K562 (cell line): Measurements from ENCODE around the gene SEMA3F. TPM values are rescaled to one million over a fixed set of nuclear protein-coding genes. Genes with fewer than 3 reads are reported as not detected.

Experiments used
- ATAC-seq: fragments of 200-7000 bp; cut with Tn5 transposase; 3 replicates; pipeline ENCODE4 v1.9.1; 2020; ENCODE audit warnings: moderate library complexity
- BruUV-seq: library from RNA; stranded (reverse); fragments of 400-500 nt; replicated peaks from 2 replicates; lab custom pipeline; 2021; lab: Mats Ljungman, UMichigan
- CTCF ChIA-PET: fragments of 300-600 bp; formaldehyde crosslinking; extraction: SDS; loops from one replicate; lab custom pipeline; 2021; ENCODE audit warnings: low intra/inter-chr PET ratio; lab: Yijun Ruan, JAX
- POLR2A ChIA-PET: fragments of 300-600, 350-650 bp; sonication (Branson Sonifier 250); formaldehyde crosslinking; extraction: SDS; loops from one replicate; lab custom pipeline; 2021; ENCODE audit warnings: antibody characterized with exemption, inconsistent platforms; lab: Yijun Ruan, JAX
- DNase-seq, 4 experiments: peaks; one replicate each; pipeline versions ENCODE4 v3.0.0 to v3.0.0-alpha.2; 2011 to 2018; ENCODE audit warnings: low spot score in 3 of 4, mixed read lengths in 3 of 4; ENCODE audit errors: extremely low read depth in 1 of 4
- FAIRE-seq: peaks from 2 replicates; lab custom pipeline; 2011; peaks lifted over from hg19 to GRCh38; lab: Jason Lieb, UNC
- H2AFZ ChIP-seq: 2 replicates; pipeline ENCODE4 v1.6.0; 2011; ENCODE audit warnings: low read depth, low read length, control low read depth, inconsistent platforms
- H3K27ac ChIP-seq: fragments of 200-600 bp; 3 replicates; pipeline ENCODE4 v1.8.0; 2011; ENCODE audit warnings: low read depth, mild to moderate bottlenecking, control low read depth, inconsistent platforms, low read length, moderate library complexity, mixed read lengths; ENCODE audit errors: extremely low read depth
- H3K27me3 ChIP-seq, 2 experiments: fragments of 300-600 bp in 1 of 2; 2 replicates in 1 of 2; 3 replicates in 1 of 2; pipeline versions ENCODE4 v1.6.0 to v1.8.0; 2011; ENCODE audit warnings: inconsistent platforms in 2 of 2, low read length in 2 of 2, mild to moderate bottlenecking in 1 of 2, mixed read lengths in 1 of 2, moderate library complexity in 1 of 2; ENCODE audit not compliant: control insufficient read depth in 2 of 2, insufficient read depth in 2 of 2
- H3K36me3 ChIP-seq: fragments of 300-600 bp; 3 replicates; pipeline ENCODE4 v1.8.0; 2011; ENCODE audit warnings: mild to moderate bottlenecking, low read length, inconsistent platforms; ENCODE audit not compliant: control insufficient read depth, insufficient read depth
- H3K4me1 ChIP-seq, 2 experiments: fragments of 200-600 bp in 1 of 2; replicated peaks in 1 of 2; 2 replicates in 1 of 2; 3 replicates in 1 of 2; pipeline versions ENCODE4 v1.5.1 to v1.8.0; 2011; ENCODE audit warnings: inconsistent platforms in 2 of 2, low read length in 2 of 2, mild to moderate bottlenecking in 1 of 2, mixed read lengths in 1 of 2, moderate library complexity in 1 of 2; ENCODE audit not compliant: control insufficient read depth in 2 of 2, insufficient read depth in 2 of 2
- H3K4me2 ChIP-seq: 2 replicates; pipeline ENCODE4 v1.6.1; 2011; ENCODE audit warnings: low read length, control low read depth, inconsistent platforms, mixed read lengths; ENCODE audit not compliant: insufficient read depth
- H3K4me3 ChIP-seq: fragments of 200-600 bp; sonication (generic), shearing (Covaris generic); 2 replicates; pipeline ENCODE4 v1.5.1; 2016; ENCODE audit warnings: control low read depth, inconsistent platforms
- H3K79me2 ChIP-seq: fragments of 200-600 bp; 3 replicates; pipeline ENCODE4 v1.8.0; 2011; ENCODE audit warnings: low read length, inconsistent platforms; ENCODE audit not compliant: control insufficient read depth, insufficient read depth
- H3K9ac ChIP-seq, 2 experiments: 2 replicates each; pipeline versions ENCODE4 v1.6.0 to v1.6.1; 2011; ENCODE audit warnings: low read depth in 2 of 2, low read length in 2 of 2, control low read depth in 1 of 2, inconsistent platforms in 1 of 2, mild to moderate bottlenecking in 1 of 2, mixed read lengths in 1 of 2; ENCODE audit not compliant: insufficient read depth in 1 of 2
- H3K9me1 ChIP-seq: one replicate; pipeline ENCODE4 v1.6.0; 2011; ENCODE audit warnings: inconsistent platforms, mild to moderate bottlenecking, low read length, moderate library complexity; ENCODE audit not compliant: control insufficient read depth, insufficient read depth
- H3K9me3 ChIP-seq: replicated peaks from 2 replicates; pipeline ENCODE4 v1.5.1; 2011; ENCODE audit warnings: low read depth, low read length, inconsistent platforms; ENCODE audit not compliant: control insufficient read depth, insufficient read depth
- H4K20me1 ChIP-seq: replicated peaks from 2 replicates; pipeline ENCODE4 v1.6.1; 2011; ENCODE audit warnings: low read length, inconsistent platforms, mixed read lengths; ENCODE audit not compliant: control insufficient read depth, insufficient read depth
- EP400 ChIP-seq: fragments of 450-650 bp; IDR thresholded peaks from 2 replicates; pipeline ENCODE4 v1.6.1; 2017; ENCODE audit warnings: antibody characterized with exemption, mild to moderate bottlenecking, moderate library complexity
- GTF2B ChIP-seq: IDR thresholded peaks from 2 replicates; pipeline ENCODE4 v1.6.1; 2011; ENCODE audit not compliant: insufficient read length; ENCODE audit errors: extremely low read depth
- ILK ChIP-seq: fragments of 450-650 bp; IDR thresholded peaks from 2 replicates; pipeline ENCODE4 v1.6.1; 2016; ENCODE audit warnings: missing genetic modification characterization, low read depth, mild to moderate bottlenecking, missing compliant biosample characterization, moderate library complexity, borderline replicate concordance
- MCM2 ChIP-seq: fragments of 450-650 bp; IDR thresholded peaks from 2 replicates; pipeline ENCODE4 v1.6.1; 2017; ENCODE audit warnings: low read depth, mild to moderate bottlenecking
- THAP7 ChIP-seq: fragments of 250-450 bp; sonication (Bioruptor Pico); IDR thresholded peaks from 2 replicates; pipeline ENCODE4 v1.5.0; 2021
- ZFP36 ChIP-seq: fragments of 150-350 bp; IDR thresholded peaks from 2 replicates; pipeline ENCODE4 v1.6.1; 2018; ENCODE audit warnings: low read length, low read depth; ENCODE audit not compliant: partially characterized antibody
- WGBS: fragments of 100-300 bp; shearing (Covaris generic); methylation state at CpG from one replicate; pipeline ENCODE4 v1.1.6; 2016; ENCODE audit warnings: low coverage, mixed read lengths; ENCODE audit not compliant: insufficient coverage; ENCODE audit errors: missing lambda C conversion rate; 5-methylcytosine and 5-hydroxymethylcytosine counted together
- in situ Hi-C: fragments of 300-500 bp; cut with MboI; formaldehyde crosslinking; loops from 4 replicates; pipeline ENCODE4 v1.15.0; 2018; ENCODE audit warnings: inconsistent platforms, mixed read lengths
- intact Hi-C: fragments of 100-400 bp; cut with micrococcal nuclease; formaldehyde crosslinking; loops from 2 replicates; pipeline ENCODE4 v1.14.2; 2022
- polyA plus RNA-seq, 8 experiments: library from polyadenylated mRNA; depleted of rRNA in 4 of 8; stranded (reverse) in 5 of 8; unstranded in 3 of 8; fragments of >200 nt; fragmentation: Nextera tagmentation in 2 of 8; fragmentation: Illumina TruSeq in 1 of 8; extraction: Ambion mirVana in 2 of 8; extraction: Trizol in 1 of 8; gene quantifications; 2 replicates each; pipeline versions ENCODE4 v1.2.1 to v1.2.3, GENCODE V29; 2011 to 2014; ENCODE audit warnings: inconsistent platforms in 1 of 8, missing spikeins in 1 of 8
- total RNA-seq, 7 experiments: library from RNA; depleted of rRNA in 6 of 7; stranded (reverse); fragments of >200 nt in 6 of 7; fragmentation: Illumina TruSeq in 2 of 7; extraction: Trizol in 2 of 7; gene quantifications; 2 replicates each; pipeline versions ENCODE4 v1.2.1 to v1.2.3, GENCODE V29; 2011 to 2021; ENCODE audit warnings: low replicate concordance in 1 of 7

The SEMA3F gene
- total and polyA plus RNA-seq, 9 of the 15 experiments (the other 6 are each of a cell fraction or from before 2014, with no cell fraction given) = 0.58 to 3.0 (median 2.0) TPM; not detected in 2

GRCh38 chr3:50168388-50168787 lies 13.3 kb downstream of the SEMA3F start:
- CTCF ChIA-PET = no interaction called here
- no TSS peak for BruUV-seq
- TF ChIP-seq GTF2B (no peak), EP400 (no peak), MCM2 (no peak), ILK (tag) (no peak), ZFP36 (no peak), THAP7 (CRISPR knock-in tag) (no peak)
- POLR2A ChIA-PET = no interaction called here
- Histone ChIP-seq H3K36me3 (no peaks in the 10 kb centered on the region), H3K27me3 (no peaks in the 10 kb centered on the region), H4K20me1 (0 out of 2 replicates have a peak, but pooled peaks cover 2% of the 10 kb centered on the region), H3K9ac (no peak overlapping the region), H2AFZ (no peak overlapping the region), H3K9me1 (no peaks in the 10 kb centered on the region), H3K79me2 (no peaks in the 10 kb centered on the region), H3K9me3 (no peaks in the 10 kb centered on the region), H3K4me1 (peaks cover 0 to 33% of the 10 kb centered on the region in 2 experiments; a peak in 3 of 5 replicates), H3K27ac (no peak overlapping the region), H3K4me2 (no peak overlapping the region), H3K4me3 (no peak overlapping the region)
- DNase-seq = no peak
- in situ Hi-C loops (no loop called here), intact Hi-C loops (no loop called here)
- 38% methylated on average over 8 of the region's 9 CpGs for WGBS
- ATAC-seq = no peak
- no peak for FAIRE-seq
